HG03442 (cell line): ENCODE measurements around the gene SEMA6B.
"Not testable (repeated sequence)": the region's sequence is repeated elsewhere in the genome, so short reads cannot be mapped to it uniquely, and the experiment has no call there.

ENCODE experiments used
- ATAC-seq: cut with Tn5 transposase; IDR thresholded peaks from one replicate; pipeline ENCODE4 v1.9.1; 2021; ENCODE audit warnings: mild to moderate bottlenecking, moderate library complexity; ENCODE audit not compliant: unreplicated experiment

SEMA6B gene

DNA sequence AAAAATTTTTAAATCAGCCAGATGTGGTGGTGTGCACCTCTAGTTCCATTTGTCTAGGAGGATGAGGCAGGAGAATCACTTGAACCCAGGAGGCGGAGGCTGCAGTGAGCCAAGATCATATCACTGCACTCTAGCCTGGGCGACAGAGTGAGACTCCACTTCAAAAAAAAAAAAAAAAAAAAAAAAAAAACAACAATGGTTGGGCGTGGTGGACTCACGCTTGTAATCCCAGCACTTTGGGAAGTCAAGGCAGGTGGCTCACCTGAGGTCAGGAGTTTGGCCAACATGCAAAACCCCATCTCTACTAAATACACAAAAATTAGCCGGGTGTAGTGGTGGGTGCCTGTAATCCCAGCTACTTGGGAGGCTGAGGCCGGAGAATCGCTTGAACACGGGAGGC is 32.1 kb downstream of the SEMA6B start:
- not testable (repeated sequence) for ATAC-seq

- no peak for ATAC-seq
Measured at GRCh38 chr19:4525563-4526002, 33.9 kb downstream of the SEMA6B start.

- ATAC-seq = no peak
Measured at GRCh38 chr19:4524808-4525562, 34.5 kb downstream of the SEMA6B start.

DNA sequence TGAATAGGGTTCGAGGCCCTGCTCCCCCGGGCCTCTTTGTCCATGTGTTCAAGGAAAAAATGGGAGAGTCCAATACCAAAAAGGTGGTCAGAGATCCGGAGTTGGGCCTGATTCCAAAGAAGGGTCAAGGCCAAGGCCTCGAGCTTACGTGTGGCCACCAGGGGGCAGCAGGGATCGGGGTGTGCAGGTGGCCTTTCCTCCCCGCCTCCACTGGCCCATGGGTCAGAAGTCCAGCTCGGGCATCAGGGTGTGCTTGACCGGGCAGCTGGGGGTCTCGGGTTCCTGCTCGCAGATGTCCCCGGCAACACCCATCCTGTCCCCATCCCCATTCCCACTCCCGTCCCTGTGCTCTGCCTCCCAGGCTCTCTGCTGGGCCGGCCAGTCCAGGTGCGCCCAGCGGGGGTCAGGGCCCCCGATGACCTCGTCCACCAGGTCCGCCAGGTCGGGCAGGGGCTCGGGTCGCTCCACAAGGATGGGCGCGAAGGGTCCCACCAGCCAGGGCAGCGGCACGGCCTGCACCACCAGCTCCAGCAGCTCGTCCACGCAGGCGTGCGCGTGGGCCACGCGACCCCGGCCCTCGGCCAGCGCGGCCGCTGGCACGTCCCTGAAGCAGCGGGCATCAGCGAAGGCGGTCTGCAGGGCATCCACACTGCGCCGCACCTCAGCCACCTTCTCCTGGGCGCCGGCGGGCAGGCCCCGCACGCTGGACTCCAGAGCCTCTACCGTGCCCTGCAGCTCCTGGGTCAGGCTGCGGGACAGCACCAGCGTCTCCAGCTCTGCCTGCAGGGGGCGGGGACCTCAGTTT is 36.0 kb downstream of the SEMA6B start:
- no peak for ATAC-seq

DNA sequence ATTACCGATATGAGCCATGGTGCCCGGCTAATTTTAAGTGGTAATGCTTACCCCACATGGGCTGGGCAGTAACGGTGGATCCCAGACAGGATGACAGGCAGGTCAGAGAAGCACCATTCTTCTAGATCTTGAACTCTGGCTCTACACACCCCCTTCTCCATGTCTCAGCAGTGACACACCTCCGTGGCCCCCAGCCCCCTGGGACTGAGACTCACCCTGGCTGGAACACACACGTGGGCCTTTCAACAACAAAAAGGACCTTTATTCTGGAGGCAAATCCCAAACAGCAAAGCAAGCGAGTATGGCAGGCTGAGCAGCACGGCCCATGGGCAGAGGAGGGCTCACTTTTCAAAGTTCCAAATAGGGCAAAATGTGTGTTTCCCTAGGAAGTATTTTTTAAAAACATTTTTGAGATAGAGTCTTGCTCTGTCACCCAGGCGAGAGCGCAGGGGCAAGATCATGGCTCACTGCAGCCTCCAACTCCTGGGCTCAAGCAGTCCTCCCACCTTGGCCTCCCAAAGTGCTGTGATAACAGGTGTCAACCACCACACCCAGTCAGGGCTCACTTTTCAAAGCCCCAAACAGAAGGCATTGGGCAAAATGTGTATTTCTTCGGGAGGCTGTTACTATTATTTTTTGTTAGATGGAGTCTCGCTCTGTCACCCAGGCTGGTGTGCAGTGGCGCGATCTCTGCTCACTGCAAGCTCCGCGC is 37.0 kb downstream of the SEMA6B start:
- no peak for ATAC-seq

DNA sequence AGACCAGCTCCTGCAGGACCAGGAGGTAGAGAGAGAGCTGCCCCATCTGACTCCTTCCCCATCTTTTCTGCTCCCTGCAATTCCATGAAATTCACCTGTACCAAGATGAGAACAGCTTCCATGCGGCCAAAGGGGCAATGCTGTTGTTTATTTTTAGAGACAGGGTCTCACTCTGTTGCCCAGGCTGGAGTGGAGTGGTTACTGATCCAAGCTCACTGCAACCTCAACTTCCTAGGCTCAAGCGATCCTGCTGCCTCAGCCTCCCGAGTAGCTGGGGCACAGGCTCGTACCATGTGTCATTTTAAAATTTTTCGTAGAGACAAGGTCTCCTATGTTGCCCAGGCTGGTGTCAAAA is 37.6 kb downstream of the SEMA6B start:
- no peak for ATAC-seq

GRCh38 chr19:4521170-4521887 is 38.2 kb downstream of the SEMA6B start:
- ATAC-seq = no peak

DNA sequence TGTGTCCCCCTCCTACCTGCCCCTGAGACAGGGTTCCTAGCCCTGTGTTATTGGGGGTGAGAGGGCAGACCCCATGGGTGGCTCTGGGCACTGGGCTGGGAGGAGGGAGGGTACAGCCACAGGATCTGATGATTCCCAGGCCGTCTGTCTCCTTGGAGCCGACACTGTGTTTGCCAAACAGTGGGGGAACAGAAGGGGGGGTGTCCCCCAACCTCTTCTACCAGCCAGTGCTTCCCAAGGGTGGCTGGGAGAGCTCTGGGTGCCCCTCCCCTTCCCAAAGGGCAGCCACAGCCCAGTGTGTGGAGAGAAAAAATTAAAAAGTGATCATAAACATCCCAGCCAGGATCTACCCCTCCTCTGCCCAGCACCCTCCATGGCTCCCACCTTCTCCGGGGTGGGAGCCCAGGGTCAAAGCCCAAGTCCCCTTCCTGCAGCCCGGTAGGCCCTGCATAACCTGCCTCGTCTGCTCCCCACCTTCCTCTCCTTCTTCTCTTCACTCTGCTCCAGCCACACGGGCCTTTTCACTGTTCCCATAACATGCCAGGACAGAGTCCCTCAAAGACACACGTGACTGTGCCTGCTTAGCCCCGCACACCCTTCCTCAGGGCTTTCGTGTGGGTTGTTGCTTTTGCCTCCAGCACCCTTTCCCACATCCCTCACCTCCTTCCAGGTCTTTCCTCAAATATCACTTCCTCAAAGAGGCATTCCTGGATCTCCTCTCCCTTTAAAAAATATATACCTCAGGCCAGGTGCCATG is 39.8 kb downstream of the SEMA6B start:
- no peak for ATAC-seq

GRCh38 chr19:4519172-4519496 is 40.4 kb downstream of the SEMA6B start:
- no peak for ATAC-seq

DNA sequence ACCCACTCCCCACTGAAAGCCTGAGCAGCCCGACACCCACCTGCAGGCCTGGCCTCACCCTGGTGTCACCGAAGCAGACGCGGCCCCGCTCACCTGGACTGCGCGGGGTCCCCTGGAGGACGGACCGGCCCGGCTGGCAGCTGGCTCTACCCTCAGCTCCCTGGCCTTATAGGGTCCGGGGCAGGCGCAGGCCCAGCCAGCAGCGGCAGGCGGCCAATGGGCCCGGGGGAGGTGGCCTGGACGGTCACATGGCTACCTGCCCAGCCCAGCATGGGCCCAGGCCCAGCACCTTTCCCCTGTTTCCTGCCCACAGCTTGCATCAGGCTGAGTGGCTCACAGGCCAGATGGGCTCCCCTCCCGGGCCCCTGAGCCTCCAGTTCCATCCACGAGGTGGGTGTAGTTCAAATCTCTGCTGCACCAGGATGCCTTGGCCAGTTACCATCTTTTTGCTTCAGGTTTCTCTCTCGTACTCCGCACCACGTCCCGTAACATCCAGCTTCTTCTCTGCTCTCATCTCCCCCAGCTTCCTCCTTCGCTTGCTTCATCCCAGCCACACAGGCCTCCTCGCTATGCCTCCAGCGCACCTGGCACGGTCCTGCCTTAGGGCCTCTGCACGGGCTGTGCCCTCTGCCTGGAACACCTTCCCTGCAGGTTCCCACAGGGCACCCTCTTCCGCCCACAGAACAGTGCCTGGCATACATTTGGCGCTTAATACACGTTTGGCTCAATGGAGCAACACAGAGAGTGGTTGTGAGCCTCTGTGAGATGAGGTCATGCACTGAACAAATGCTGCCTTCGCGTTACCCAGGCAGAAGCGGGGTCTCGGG is 40.9 kb downstream of the SEMA6B start, which contains the start of gene PLIN4:
Gene PLIN4, minus strand, starts transcription at position 142 of the 827 bp plus-strand sequence. CDS start 214 bp downstream, outside the sequence.
- no peak for ATAC-seq

GRCh38 chr19:4517451-4518057 is 41.9 kb downstream of the SEMA6B start:
- ATAC-seq = no peak

DNA sequence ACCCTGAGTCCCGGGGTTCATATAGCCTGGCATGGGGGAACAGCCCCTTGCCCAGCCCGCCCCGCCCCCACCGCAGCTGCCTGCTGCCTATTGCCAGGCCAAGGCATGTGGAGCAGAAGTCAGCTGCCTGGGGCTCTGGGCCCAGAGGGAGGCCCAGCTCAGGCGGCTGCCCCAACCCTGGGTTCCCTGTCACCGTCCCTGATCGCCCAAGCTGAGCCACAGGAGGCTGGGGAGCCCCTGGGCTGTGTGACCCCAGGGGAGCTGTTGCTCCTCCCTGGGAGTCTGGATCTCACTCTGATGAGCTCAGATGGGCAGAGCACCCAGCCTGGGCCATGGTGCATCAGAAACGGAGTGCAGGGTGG is 42.6 kb downstream of the SEMA6B start:
- no peak for ATAC-seq

- no peak for ATAC-seq
Measured at GRCh38 chr19:4516199-4516938, 43.1 kb downstream of the SEMA6B start.

DNA sequence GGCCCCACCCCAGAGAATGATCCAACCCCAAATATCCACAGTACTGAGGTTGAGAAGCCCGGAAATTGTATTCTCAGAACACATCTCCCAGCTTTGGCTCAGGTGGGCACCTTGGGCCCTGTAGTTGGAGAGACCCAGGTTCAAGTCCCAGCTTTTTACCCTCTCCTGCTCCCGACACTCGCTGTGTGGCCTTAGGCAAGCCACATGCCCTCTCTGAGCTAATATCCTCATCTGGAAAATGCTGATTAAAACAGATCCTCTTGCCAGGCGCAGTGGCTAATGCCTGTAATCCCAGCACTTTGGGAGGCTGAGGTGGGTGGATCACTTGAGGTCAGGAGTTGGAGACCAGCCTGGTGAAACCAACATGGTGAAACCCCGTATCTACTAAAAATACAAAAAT is 43.8 kb downstream of the SEMA6B start:
- ATAC-seq = no peak

DNA sequence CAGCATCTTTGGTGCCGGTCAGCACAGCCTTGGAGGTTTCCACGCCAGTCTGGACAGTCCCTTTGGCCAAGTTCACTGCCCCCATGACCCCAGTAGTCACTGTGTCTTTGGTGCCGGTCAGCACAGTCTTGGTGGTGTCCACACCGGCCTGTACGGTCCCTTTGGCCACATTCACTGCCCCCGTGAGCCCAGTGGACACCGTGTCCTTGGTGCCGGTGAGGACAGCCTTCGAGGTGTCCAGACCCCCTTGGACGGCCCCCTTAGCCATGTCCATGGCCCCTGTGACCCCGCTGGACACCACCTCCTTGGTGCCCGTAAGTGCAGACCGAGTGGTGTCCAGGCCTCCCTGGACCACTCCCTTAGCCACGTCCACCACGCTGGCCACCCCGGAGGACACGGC is 46.2 kb downstream of the SEMA6B start:
- ATAC-seq = no peak

DNA sequence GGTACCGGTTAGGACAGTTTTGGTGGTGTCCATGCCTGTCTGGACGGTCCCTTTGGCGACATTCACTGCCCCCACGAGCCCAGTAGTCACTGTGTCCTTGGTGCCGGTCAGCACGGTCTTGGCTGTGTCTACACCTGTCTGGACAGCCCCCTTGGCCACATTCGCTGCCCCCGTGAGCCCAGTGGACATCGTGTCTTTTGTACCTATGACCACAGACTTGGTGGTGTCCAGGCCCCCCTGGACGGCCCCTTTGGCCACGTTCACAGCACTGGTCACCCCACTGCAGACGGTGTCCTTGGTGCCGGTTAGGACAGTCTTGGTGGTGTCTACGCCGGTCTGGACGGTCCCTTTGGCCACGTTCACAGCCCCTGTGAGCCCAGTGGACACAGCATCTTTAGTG is 47.4 kb downstream of the SEMA6B start:
- ATAC-seq = no peak

DNA sequence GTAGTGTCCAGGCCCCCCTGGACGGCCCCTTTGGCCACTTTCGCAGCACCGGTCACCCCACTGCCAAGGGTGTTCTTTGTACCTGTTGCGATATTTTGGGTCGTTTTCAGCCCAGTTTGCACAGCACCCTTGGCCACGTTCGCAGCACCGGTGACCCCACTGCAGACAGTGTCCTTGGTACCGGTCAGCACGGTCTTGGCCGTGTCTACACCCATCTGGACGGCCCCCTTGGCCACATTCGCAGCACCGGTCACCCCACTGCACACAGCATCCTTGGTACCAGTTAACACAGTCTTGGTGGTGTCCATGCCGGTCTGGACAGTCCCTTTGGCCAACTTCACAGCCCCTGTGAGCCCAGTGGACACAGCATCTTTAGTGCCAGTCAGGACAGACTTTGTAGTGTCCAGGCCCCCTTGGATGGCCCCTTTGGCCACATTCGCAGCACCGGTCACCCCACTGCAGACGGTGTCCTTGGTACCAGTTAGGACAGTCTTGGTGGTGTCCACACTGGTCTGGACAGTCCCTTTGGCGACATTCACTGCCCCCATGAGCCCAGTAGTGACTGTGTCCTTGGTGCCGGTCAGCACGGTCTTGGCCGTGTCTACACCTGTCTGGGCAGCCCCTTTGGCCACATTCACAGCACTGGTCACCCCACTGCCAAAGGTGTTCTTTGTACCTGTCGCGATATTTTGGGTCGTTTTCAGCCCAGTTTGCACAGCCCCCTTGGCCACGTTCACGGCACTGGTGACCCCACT is 48.0 kb downstream of the SEMA6B start:
- no peak for ATAC-seq
